Activated CD4-positive, alpha-beta T cell treated with anti-CD3 and anti-CD28 coated beads, Interleukin-2, amount 50 U/mL, for 4 hours (primary cell): Measurements from ENCODE around the gene MLLT3.

Experiments used
- DNase-seq, 2 experiments: peaks; one replicate each; pipeline ENCODE4 v3.0.0-alpha.2; 2020

MLLT3 gene

DNA sequence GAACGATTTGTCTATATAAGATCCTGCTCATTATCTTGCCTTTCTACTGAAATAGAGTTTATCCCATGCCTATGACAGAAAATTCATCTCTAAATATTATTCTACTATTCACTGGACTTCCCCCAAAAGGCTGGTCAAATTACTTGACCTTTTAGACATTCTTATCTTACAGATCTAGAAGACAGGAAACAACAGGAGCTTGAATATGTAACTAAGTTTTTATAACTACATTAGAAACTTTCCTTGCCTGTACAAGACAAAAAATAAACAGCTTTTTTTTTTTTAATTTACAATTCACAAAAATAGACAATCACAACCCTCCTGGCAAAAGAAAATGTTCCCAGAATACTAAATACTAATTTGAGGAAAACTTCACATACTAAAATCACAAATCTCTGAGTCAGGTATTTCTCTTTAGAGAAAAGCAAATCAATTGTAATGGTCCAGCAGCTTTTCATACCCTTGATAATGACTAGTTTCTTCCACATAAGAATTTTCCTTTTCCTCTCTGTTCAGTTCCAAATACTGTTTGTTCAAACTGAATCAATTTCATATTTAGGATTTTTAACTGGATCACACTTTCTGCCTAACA is 68.6 kb downstream of the MLLT3 start:
- no peak for DNase-seq

DNA sequence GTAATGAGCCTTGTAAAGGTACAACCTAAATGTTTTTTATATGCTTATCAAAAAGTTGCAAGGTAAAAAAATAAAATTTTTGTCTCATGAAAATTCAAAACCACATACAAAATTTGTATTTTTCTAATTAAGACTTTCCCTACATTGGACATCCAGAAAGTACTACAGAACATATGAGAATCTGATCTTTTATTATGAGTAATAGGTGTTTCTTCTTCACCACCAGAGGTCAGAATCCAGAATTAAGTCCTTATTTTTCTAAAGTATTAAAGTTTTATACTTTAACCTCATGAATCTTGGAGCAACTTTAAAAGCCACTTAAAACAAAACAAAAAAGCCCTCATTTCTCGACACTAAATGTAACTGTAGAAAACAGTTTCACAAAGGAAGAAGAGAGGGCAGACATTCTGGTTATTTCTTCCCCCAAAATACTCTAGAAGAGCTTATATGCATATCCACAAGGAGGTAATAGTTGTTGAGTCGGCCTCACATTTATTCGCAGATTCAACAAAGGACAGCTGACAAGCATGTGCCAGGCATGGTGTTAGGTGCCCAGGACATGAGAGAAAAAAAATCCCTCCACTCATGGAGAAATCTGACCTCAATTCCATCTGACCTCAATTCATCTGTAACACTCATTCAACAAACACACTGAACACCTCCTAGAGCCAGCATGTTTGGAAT is 69.3 kb downstream of the MLLT3 start:
- DNase-seq, result no peak

DNA sequence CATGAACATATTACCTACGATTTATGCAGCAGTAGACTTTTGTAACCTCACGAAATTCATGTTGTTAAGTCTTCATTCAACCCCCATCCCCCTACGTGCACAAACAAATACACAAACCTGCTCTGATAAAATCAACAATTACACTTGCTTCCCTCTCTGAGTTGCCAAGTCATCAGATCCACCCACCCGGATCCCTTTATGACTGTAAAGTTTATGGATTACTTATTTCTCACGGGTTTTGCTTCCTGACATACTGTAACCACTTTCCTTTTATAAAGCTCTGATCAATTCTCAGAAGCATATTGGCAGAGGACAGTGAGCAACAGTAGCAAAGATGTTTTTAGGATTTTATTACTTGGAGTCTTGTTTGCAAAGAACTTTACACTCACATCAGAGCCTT is 70.5 kb downstream of the MLLT3 start:
- no peak for DNase-seq

DNA sequence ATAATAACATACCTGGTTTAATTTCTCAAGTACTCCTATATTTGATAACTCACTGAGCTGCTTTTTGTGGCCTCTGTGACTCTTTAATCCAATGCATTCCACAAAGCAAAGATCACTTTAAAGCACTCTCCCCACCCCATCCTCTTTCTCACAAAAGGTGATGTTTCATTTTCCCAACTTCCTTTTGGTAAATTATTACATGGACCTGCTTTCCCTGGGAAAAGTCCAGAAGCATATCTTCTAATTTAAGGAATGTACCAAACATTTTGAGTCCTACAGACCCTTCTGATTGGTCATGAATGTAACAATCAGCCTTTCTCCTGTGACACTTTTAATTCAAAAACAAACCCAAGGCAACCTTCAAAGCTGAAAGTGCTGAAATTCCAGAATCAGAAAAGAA is 71.1 kb downstream of the MLLT3 start:
- DNase-seq, result no peak

DNA sequence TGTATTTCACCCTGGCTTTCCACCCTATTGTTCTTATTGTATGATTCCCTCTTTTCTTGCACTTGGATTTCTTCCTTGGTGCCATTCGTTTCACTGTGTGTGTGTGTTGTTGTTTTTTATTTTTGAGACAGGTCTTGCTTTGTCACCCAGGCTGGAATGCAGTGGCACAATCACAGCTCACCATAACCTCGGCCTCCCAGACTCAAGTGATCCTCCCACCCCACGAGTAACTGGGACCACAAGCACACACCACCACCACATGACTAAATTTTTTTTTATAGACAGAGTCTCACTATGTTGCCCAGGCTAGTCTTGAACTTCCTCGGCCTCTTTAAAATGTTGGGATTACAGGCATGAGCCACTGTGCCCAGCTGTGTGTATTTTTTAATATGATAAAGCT is 72.0 kb downstream of the MLLT3 start:
- DNase-seq, result no peak

DNA sequence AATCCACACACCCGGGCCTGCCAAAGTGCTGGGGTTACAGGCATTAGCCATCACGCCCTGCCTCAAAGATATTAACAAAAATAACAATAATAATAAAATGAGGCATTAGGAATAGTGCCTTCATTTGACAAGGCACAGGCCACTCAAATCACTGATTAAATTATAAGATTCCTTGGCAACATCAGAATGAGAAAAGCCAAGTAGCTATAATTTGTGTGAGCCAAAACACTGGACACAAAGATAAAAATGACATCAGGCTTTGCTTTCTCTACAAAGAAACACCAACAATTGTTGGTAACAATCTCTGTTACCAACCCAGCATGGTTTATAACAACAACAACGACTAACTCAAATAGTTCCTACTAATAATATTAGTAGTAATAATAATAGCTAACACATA is 73.2 kb downstream of the MLLT3 start:
- no peak for DNase-seq

DNA sequence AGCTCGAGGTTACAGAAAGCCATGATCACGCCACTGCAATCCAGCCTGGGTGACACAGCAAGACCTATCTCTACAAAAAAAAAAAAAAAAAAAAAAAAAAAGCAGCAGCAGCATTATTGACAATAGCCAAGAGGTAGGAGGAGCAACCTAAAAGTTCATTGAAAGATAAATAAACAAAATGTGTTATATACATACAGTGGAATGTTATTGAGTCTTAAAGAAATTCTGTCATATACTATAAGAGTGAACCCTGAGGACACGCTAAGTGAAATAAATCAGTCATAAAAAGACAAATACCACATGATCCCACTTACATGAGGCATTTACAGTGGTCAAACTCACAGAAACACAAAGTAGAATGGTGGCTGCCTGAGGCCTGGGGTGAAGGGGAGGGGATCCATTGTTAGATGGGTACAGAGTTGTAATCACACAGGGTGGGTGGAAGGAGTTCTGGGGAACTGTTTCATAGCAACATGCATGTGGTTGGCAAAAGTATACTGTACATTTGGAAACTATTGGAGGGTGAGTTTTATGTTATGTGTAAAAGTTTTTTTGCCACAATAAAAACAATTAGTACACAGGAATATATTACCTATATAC is 77.2 kb downstream of the MLLT3 start:
- DNase-seq, result no peak

DNA sequence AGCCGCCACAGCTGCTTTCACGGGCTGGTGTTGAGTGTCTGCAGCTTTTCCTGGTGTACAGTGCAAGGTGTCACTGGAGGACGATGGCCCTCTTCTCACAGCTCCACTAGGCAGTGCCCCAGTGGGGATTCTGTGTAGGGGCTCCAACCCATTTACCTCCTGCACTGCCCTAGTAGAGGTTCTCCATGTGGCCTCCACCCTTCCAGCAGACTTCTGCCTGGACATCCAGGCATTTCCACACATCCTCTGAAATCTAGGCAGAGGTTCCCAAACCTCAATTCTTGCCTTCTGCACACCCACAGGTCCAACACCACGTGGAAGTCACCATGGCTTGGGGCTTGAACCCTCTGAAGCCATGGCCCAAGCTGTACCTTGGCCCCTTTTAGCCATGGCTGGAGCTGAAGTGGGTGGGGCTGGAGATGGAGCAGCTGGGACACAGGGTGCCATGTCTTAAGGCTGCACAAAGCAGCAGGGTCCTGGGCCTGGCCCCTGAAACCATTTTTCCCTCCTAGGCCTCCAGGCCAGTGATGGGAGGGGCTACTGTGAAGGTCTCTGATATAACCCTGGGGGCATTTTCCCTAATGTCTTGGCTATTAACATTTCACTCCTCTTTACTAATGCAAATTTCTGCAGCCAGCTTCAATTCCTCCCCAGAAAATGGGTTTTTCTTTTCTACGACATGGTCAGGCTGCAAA is 82.0 kb downstream of the MLLT3 start:
- no peak for DNase-seq

DNA sequence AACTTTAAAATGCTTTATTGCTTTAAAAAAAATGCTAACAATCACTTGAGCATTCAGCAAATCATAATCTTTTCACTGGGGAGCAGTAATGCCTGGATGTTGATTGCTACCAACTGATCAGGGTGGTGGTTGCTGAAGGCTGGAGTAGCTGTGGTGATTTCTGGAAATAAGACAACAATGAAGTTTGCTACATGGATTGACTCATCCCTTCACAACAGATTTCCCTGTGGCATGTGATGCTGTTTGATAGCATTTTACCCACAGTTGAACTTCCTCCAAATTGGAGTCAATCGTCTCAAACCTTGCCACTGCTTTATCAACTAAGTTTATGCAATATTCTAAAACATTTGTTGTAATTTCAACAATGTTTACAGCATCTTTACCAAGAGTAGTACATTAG is 83.3 kb downstream of the MLLT3 start:
- no peak for DNase-seq

DNA sequence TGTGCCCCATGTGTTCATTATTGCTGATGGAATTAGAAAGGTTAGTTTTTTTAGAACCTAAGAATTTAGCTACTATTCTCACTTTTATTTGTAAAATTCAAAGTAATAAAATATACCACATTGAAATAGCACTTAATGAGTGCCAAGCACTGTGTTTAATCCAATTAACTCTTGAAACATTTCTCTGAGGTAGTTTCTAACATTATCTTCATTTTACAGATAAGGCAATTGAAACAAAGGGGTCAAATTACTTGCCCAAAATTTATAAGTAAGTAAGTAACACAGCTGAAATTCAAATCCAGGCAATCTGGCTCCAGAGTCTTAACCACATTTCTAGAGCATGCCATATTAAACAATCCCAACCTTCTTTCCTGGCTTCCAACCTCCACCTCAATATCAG is 84.2 kb downstream of the MLLT3 start:
- DNase-seq, result no peak

DNA sequence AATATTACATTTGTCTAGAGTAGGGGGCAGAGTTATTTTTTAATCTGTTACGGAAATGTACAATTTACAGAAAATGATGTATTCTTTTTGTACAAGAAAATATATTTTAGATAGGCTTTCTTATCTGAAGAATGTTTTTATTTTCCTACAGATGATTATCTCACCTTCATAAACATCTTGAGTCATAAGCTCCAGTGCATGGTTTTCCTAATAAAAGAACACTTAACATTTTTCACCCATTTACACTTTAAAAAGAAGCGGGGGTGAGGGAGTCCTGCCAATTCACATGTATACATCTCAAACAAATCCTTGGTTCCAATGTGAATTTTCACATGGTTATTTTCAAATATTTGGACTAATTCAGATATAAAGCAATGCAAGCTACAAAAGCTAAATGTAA is 85.0 kb downstream of the MLLT3 start:
- DNase-seq, result no peak

DNA sequence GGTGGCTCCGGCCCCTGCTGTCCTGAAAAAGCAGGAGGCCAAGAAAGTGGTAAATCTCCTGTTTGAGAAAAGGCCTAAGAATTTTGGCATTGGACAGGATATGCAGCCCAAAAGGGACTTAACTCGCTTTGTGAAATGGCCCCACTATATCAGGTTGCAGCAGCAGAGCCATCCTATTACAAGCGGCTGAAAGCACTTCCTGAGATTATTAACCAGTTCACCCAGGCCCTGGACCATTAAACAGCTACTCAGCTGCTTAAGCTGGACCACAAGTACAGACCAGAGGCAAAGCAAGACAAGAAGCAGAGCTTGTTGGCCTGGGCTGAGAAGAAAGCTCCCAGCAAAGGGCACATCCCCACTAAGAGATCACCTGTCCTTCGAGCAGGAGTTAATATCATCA is 89.7 kb downstream of the MLLT3 start:
- no peak for DNase-seq

DNA sequence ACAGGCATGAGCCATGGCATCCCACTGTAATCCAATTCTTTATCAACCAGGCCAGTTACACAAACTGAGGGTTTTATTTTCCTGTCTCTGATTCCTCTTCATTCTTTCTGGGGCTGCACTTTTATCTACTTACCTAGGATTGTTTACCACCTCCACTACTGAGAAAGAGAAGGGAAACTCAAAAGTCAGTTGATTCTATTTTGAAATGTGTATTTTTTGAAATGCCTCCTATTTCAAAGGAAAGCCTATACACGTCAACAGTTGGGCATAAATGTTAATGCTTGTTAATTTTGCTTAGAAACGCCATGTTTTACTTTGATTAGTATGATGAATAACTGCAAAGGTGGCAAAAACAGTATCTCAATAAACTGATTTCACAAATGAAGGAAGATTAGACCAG is 92.5 kb downstream of the MLLT3 start:
- no peak for DNase-seq

DNA sequence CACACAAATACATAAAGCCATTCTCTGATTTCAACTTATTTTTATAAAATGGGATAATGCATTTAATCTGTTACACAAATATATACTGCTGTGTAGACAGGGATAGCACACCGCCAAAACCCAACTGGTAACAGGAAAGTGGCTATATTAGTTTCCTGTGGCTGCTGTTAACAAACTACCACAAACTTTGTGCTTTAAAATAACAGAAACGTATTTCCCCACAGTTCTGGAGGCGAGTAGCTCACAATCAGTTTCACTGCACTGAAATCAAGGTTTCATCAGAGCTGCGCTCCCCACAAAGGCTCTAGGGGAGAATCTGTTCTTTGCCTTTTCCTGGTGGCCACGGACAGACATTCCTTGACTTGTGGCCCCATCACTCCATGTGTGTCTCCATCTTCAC is 94.0 kb downstream of the MLLT3 start:
- DNase-seq, result no peak

DNA sequence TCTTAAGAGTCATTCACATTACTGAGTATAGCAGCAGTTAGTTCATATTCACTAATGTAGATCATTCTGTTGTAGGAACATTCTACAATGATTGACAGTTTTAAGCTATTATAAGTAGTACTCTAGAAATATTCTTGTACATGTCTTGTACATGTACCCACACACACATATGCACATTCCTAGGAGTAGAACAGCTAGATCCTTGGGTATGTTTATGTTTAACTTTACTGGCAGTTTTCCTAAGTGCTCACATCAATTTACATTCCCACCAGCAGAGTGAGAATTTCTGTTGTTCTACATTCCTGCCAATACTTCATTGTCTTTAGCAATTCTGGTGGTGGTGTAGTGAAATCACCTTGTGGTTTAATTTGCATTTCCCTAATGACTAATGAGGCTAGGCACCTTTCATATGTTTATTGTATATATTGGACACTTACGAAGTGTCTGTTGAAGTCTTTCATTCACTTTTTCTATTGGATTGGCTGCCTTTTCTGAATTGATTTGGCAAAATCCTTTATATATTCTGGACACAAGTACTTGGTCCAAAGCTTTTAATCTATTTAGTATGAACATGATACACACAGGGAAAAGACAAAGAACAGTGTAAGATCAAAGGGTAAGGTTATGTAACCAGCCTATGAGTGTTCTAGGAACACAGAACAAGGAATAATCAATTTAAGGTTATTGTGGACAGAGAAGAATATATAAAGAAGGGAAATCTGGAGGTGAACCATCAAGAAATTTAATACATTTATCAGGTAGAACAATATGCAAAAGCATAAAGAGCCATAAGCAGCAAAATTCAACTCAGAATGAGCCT is 95.6 kb downstream of the MLLT3 start:
- DNase-seq, result no peak

DNA sequence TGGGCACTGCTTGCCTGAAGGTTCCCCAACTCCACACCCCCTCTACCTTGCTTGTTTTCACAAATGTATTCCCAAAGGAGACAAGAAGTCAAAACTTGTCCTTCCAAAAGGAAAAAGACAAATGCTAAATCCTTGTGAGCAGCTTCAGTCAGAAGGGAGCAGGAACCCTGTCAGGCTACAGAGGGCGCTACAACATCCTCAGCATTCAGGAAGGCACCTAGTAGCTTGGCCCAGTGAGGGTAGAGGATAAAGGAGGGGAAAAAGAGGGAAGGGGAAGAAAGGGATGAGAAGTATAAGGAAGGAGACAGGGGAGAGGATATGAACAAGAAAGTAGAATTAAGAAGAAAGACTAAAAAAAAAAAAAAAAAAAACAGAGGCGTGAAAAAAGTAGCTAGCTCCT is 97.5 kb downstream of the MLLT3 start:
- no peak for DNase-seq

DNA sequence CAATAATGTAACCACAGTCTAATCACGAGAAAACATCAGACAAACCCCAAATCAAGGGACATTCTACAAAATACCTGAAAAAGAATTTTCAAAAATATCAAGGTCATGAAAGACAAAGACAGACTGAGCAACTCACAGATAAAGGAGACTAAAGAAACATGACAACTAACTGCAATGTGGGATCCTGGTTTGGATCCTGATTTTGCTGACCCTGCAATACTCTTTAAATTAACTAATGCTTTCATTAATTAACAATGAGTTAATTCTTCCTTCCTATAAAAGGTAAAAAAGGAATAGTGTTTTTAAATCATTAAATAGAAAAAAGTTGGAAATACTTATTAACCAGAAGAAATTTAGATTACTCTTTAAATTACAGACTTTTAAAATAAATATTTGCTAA is 103.6 kb downstream of the MLLT3 start:
- no peak for DNase-seq

DNA sequence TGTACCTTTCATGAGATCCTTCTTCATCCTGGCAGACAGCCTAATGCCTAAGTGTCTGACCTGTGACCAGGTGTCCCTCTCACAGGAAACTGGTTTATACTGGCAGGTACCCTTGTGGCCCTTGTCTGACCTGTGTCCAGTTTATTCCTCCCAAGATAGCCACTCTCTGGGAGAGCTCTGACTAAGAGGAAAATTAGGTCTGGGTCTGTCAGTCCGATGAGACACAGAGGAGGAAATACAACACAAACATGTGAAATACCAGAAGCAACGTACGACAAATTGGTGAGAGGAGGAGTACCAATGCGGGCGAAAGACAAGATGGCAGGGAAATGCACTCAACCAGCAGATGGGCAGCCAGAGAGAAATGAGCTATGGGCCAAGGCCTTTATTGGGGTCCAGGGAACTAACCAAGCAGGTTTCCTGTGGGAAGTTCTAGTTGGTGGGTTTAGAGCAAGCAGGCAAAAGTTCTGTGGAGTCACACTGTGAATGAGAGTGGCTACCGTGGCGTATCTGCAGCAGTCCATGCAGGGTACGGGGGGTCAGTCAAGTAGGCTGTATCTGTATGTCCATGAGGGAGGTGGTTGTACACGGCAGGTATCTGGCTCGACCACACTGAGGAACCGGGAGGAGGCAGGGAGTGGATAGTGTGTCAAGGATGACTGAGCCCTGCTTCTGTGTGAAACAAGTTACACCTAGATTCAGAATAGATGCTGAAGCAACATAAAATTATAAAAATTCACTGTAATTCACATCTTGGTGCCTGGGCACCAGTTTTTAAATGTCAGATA is 109.0 kb downstream of the MLLT3 start:
- DNase-seq, result no peak

DNA sequence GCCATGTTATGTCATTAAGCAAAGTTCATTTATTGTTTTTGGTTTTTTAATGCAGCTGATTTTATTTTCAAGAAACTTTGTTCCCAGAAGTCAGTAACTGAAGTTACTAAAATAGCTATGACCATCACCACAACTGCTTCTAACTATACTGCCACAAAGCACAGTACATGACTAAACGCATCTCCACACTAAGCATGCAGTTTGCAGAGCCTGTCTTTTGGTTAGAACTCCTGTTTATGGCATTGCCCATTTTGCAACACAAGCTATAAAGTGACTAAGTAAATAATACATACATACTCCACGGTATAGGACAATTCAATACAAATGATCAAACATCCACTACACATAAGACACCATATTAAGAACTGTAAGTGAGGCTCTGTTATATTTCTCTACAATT is 109.7 kb downstream of the MLLT3 start:
- no peak for DNase-seq

DNA sequence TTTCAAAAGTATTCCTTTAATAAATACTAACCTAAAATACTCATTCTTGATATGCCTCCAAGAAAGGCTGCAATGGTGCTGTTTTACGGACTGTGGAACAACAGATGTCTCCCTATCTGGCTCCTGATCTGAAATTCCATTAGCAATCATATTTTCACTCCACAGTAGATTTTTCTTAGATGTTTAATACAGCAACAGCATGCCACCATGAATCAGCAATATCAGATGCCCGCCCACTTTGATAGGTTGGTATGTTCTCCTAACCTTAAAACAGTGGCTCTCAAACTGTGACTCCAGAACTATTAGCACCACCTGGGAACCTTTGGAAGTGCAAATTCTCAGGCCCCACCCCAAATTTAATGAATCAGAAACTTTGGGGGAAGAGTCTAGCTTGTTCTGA is 110.2 kb downstream of the MLLT3 start:
- DNase-seq, result no peak

DNA sequence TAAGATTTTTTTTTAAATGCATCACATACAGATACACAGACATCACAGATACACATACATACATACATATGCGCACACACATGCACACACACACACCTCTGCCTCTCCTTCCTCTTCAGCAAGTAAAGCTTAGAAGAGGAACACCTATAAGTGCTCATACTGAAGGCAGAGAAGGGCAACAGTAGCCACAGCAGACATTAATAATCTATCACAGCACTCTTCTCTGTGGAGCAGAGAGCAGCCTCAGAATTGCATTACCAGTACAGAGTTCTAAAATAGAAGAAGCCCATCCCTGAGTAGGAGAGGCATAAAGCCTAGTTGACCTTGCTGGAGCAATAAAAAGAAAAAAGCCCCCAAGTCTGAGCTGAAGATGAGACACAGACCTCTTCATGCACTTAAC is 110.6 kb downstream of the MLLT3 start:
- DNase-seq, result no peak

DNA sequence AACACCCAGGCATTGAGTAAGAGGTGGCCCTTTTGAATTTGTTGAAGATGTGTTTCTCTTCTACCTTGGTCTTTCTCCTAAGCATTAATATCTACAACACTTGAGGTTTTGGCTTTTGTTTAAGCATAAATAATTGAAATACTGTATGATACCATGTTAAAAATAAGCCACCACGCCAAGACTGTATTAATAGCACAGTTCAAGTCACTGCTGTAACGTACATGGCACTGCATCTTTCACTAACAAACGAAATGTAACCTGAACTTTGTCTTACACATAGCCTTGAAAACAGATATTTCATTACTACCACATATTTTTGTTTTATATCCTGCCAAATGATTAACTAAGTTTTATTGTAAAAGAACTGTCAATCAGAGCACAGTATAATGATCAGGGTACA is 112.8 kb downstream of the MLLT3 start:
- no peak for DNase-seq

DNA sequence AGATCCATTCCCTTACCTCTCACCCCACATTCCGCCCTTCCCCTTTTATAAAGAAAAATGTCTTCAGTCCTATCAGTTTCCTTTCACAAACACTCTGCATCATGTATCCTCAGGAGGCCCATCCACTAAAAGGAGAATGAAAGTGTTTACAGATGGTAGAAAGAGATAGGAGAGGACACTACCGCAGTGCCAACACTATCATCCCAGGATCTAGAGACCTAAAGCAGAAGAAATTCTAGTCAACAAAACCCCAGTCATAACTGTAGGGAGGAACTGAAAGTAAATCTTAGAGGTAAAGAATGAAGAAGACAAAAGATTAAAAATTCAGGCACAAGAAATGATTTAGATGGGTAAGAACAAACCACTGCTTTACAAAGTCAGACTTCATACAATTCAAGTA is 114.1 kb downstream of the MLLT3 start:
- no peak for DNase-seq
